NCI-H187 treated with DMSO at 0.1 percent for 48 hours (cell line): ENCODE data around the gene ADGRG6.

ENCODE experiments used
- DNase-seq: peaks from one replicate; lab custom pipeline; 2025; lab: John Stamatoyannopoulos, UW

ADGRG6 gene

GRCh38 chr6:142376800-142377496 is 75.1 kb downstream of the ADGRG6 start:
- DNase-seq = no peak

- DNase-seq = no peak
Measured at GRCh38 chr6:142377497-142377848, 75.7 kb downstream of the ADGRG6 start.

GRCh38 chr6:142378138-142378875 is 76.5 kb downstream of the ADGRG6 start:
- DNase-seq = peak; percentile 72

GRCh38 chr6:142380626-142381025 is 78.8 kb downstream of the ADGRG6 start:
- DNase-seq = no peak

GRCh38 chr6:142381181-142381580 is 79.4 kb downstream of the ADGRG6 start:
- no peak for DNase-seq

- no peak for DNase-seq
Measured at GRCh38 chr6:142381845-142382378, 80.1 kb downstream of the ADGRG6 start.

GRCh38 chr6:142384519-142385254 is 82.9 kb downstream of the ADGRG6 start:
- DNase-seq = no peak

- no peak for DNase-seq
Measured at GRCh38 chr6:142385352-142385751, 83.5 kb downstream of the ADGRG6 start.

GRCh38 chr6:142386657-142387056 is 84.8 kb downstream of the ADGRG6 start:
- no peak for DNase-seq

GRCh38 chr6:142387997-142388815 is 86.4 kb downstream of the ADGRG6 start:
- no peak for DNase-seq

- DNase-seq = no peak
Measured at GRCh38 chr6:142395266-142395665, 93.5 kb downstream of the ADGRG6 start.

- no peak for DNase-seq
Measured at GRCh38 chr6:142395768-142396231, 94.0 kb downstream of the ADGRG6 start.

- DNase-seq = no peak
Measured at GRCh38 chr6:142398353-142398752, 96.5 kb downstream of the ADGRG6 start.

- DNase-seq = no peak
Measured at GRCh38 chr6:142399739-142400138, 97.9 kb downstream of the ADGRG6 start.

- no peak for DNase-seq
Measured at GRCh38 chr6:142400495-142400894, 98.7 kb downstream of the ADGRG6 start.

GRCh38 chr6:142401838-142402237 is 100.0 kb downstream of the ADGRG6 start:
- DNase-seq = no peak

- DNase-seq = no peak
Measured at GRCh38 chr6:142404751-142405150, 102.9 kb downstream of the ADGRG6 start.

- DNase-seq = no peak
Measured at GRCh38 chr6:142406131-142406530, 104.3 kb downstream of the ADGRG6 start.

- no peak for DNase-seq
Measured at GRCh38 chr6:142407685-142408273, 106.0 kb downstream of the ADGRG6 start.

- DNase-seq = no peak
Measured at GRCh38 chr6:142408409-142408808, 106.6 kb downstream of the ADGRG6 start.

GRCh38 chr6:142409794-142410193 is 108.0 kb downstream of the ADGRG6 start:
- no peak for DNase-seq
